ENCODE results near the gene PHF10.

DNA sequence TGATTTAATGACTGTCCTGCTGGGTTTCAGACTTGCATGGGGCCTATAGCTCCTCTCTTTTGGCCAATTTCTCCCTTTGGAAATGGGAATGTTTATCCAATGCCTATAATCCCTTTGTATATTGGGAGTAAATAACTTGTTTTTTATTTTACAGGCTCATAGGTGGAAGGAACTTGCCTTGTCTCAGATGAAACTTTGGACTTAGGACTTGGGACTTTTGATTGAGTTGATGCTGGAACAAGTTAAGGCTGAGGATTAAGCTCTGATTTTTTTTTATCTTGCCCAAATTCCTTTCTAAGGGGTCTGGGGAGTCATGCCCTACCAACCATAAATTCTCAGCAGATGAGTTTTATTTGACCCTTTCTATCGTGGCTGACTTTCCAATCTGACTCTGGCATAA lies 46.0 kb downstream of the PHF10 start:
- TF ChIP-seq, protein P1, sequence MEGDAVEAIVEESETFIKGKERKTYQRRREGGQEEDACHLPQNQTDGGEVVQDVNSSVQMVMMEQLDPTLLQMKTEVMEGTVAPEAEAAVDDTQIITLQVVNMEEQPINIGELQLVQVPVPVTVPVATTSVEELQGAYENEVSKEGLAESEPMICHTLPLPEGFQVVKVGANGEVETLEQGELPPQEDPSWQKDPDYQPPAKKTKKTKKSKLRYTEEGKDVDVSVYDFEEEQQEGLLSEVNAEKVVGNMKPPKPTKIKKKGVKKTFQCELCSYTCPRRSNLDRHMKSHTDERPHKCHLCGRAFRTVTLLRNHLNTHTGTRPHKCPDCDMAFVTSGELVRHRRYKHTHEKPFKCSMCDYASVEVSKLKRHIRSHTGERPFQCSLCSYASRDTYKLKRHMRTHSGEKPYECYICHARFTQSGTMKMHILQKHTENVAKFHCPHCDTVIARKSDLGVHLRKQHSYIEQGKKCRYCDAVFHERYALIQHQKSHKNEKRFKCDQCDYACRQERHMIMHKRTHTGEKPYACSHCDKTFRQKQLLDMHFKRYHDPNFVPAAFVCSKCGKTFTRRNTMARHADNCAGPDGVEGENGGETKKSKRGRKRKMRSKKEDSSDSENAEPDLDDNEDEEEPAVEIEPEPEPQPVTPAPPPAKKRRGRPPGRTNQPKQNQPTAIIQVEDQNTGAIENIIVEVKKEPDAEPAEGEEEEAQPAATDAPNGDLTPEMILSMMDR (IDR thresholded peaks at IDR 0.05) = no peak
- no peak for TF ChIP-seq POLR2A (IDR thresholded peaks at IDR 0.05)
